Jurkat, Clone E6-1 (cell line): Measurements from ENCODE around the gene HAPSTR1.
"Not testable (repeated sequence)": the region's sequence is repeated elsewhere in the genome, so short reads cannot be mapped to it uniquely, and the experiment has no call there.

Source experiments
- DNase-seq: peaks from one replicate; pipeline ENCODE4 v3.0.0-alpha.2; 2011; ENCODE audit warnings: low read depth, low spot score
- H3K4me3 ChIP-seq: 2 replicates; pipeline ENCODE4 v1.5.1; 2011; ENCODE audit warnings: mild to moderate bottlenecking, low read length, control low read depth, moderate library complexity

HAPSTR1 gene

DNA sequence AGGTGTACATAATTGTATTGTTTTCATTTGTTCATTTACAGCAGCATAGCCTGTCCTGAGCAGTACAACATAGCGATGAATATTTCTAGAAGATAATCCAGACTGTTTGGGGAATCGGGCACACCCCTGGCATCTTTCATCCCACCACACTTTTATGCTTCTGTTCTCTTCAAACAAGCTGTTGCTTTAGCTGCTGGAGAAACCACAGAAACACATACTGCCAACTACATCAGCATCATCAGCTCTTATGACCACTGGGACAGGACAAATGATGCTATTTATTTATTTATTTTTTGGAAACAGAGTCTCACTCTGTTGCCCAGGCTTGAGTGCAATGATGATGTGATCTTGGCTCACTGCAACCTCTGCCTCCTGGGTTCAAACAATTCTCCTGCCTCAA lies 22.6 kb upstream of the HAPSTR1 start:
- no peak for DNase-seq
- no peak overlapping the region for H3K4me3 ChIP-seq

GRCh38 chr16:9070254-9070653 lies 21.2 kb upstream of the HAPSTR1 start:
- DNase-seq: no peak
- H3K4me3 ChIP-seq: no peak overlapping the region

DNA sequence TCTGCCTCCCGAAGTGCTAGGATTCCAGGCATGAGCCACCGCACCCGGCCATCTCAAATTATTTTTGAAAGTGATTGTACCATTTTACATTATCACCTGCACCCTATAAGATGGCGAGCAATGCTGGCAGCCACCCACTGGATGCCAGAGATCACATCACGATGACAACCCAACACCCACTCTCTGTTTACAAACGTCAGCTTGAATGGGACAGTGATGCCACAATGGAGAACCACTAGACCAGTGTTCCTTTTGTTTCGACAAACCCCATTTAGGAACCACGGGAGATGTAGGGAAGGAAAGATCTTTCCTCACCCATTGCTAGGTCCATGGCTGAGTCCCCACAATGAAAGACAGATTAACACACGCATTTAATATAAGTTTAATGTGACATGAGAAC lies 20.1 kb upstream of the HAPSTR1 start:
- no peak overlapping the region for H3K4me3 ChIP-seq
- DNase-seq: no peak

- DNase-seq: no peak
- no peak overlapping the region for H3K4me3 ChIP-seq
Measured at GRCh38 chr16:9072806-9073341, 18.6 kb upstream of the HAPSTR1 start.

GRCh38 chr16:9075299-9076071 lies 16.0 kb upstream of the HAPSTR1 start:
- H3K4me3 ChIP-seq: no peak overlapping the region

GRCh38 chr16:9077091-9077809 lies 14.2 kb upstream of the HAPSTR1 start:
- DNase-seq: no peak
- no peak overlapping the region for H3K4me3 ChIP-seq

More at GRCh38 chr16:9075299-9076071, 16.0 kb upstream of the HAPSTR1 start:
- DNase-seq: no peak

DNA sequence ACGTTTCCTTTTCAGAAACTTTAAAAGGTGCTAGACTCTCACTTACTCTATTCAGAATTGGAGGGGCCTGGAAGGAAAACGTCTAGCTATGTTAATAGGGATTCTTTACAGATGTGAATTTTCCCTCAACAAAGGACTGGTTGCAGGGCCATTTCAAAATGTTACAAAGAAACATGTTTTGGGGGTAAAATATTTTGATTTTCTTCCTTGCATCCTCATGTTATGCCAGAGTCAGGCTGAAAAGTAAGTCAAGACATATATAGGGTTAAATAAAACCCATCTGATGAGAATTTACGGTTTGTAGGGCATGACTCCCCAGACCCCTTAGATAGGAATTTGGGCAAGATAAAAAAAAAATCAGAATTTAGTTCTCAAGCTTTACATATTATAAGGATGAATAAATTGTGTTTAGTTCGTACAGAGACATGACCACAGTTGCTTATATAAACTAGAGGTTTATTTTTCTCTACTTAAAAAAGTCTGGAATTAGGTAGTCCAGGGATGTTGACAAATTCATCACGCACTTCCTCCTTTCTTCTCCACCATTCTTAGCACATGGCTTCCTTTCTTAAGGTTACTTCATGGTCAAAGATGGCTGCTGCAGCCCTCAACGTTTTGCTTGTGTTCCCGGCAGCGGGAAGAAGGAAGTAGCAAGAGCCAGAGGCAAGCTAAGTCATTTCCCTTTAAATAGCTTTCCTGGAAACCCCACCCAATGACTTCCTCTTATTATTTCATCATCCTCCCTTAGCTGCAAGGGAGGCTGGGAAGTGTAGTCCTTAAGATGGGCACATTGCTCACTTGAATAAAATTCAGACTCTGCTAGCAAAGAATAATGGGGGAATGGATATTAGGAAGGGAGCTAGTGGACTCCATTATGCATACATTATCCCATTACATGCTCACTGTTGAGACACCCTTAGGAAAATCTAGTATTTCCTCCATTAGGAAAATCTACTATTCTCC lies 12.7 kb upstream of the HAPSTR1 start:
- peak; percentile 53 for DNase-seq
- not testable (repeated sequence) for H3K4me3 ChIP-seq

DNA sequence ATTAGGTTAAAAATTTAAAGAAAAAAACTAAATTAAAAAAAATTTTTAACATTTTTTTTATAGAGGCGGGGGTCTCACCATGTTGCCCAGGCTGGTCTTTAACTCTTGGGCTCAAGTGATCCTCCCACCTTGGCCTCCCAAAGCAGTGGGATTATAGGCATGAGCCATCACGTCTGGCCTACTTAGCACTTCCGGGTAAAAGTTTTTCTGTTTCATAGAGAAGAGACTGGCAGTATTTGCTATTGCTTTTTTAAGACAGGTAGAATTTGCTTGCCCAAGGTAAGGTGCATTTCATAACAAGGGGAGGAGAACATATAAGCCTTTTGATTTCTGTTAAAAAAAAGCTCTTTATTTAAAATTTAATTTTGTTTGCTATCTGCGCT lies 12.0 kb upstream of the HAPSTR1 start:
- DNase-seq: no peak
- H3K4me3 ChIP-seq: no peak overlapping the region

DNA sequence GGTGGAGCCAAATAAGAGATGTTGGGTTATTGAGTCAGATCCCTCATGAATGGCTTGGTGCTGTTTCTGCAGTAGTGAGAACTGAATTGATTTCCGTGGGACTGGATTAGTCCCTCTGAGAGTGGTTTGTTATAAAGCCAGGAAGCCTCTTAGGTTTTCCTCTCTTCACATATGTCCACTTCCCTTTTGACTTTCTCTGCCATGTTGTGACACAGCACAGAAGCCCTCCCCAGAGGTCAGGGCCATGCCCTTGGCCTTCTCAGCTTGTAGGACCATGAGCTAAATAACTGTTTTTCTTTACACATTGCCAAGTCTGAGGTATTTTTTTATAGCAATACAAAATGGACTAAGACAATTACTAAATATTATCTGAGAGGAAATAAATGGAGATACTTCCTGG lies 10.3 kb upstream of the HAPSTR1 start:
- no peak overlapping the region for H3K4me3 ChIP-seq
- no peak for DNase-seq

DNA sequence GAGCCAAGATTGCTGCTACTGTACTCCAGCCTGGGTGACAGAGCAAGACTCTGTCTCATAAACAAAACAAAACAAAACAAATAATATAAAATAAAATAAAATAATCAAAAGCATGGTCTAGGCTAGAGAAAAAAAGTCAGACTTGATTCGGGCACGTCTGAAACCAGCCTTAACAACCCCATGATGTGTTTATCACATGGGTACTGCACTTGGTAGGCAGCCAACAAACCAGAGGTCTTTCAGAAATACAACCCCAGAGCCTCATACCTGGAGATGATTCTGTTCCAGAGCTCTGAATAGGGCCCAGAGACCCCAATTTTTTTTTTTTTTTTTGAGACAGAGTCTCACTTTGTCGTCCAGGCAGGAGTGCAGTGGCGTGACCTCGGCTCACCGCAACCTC lies 9.6 kb upstream of the HAPSTR1 start:
- no peak for DNase-seq
- H3K4me3 ChIP-seq: no peak overlapping the region

GRCh38 chr16:9082422-9082821 lies 9.0 kb upstream of the HAPSTR1 start:
- no peak overlapping the region for H3K4me3 ChIP-seq
- no peak for DNase-seq

GRCh38 chr16:9087733-9088132 lies 3.7 kb upstream of the HAPSTR1 start:
- H3K4me3 ChIP-seq, DNase-seq: not testable (repeated sequence)

- no peak for DNase-seq
- H3K4me3 ChIP-seq: no peak overlapping the region
Measured at GRCh38 chr16:9088848-9089247, 2.6 kb upstream of the HAPSTR1 start.

GRCh38 chr16:9089660-9090059 lies 1.8 kb upstream of the HAPSTR1 start:
- no peak overlapping the region for H3K4me3 ChIP-seq
- no peak for DNase-seq

DNA sequence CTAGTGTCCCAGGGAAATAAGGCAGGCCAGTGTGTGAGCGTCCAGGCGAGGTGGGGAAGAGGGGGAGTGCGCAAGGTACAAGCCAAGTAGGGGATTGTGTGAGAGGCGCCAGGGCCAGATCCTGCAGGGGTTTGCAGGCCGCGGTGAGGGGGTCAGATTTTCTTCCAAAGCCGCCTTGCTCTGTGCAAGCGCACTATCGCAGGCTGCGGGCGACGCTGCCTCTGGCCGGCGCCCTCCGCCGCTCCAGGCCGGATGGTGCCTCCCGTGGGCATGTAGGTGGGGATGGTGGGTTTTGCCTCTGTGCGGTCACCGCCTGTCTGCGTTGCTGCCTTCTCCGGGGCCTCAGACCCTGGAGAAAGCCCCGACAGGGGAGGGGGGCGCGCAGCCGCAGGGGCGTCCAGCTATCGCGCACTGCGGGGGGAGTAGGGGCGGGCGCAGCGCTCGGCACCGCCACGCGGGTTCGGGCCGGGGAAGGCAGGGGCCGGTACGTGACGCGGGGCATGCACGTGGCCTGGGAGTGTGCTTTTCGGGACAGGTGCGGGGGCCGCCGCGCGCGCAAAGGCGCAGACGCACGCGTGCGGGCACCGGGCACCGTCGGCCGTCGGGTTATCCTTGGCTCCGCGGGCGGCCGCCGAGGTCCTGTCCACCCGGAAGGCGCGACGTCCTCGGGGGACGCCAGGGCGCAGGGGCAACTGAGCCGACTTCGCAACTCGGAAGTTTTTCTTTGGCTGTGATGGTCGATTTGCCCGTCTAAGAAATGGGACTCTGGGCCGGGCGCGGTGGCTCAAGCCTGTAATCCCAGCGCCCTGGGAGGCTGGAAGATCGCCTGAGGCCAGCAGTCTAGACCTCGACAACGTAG lies 1.1 kb upstream of the HAPSTR1 start:
- no peak for DNase-seq
- peak overlapping the region; percentile 68 for H3K4me3 ChIP-seq

GRCh38 chr16:9091867-9092281 lies 430 bp downstream of the HAPSTR1 start:
- DNase-seq: no peak
- H3K4me3 ChIP-seq: peak overlapping the region; percentile 70

GRCh38 chr16:9092282-9092977 lies 986 bp downstream of the HAPSTR1 start:
- DNase-seq: no peak
- peak overlapping the region; percentile 70 for H3K4me3 ChIP-seq

DNA sequence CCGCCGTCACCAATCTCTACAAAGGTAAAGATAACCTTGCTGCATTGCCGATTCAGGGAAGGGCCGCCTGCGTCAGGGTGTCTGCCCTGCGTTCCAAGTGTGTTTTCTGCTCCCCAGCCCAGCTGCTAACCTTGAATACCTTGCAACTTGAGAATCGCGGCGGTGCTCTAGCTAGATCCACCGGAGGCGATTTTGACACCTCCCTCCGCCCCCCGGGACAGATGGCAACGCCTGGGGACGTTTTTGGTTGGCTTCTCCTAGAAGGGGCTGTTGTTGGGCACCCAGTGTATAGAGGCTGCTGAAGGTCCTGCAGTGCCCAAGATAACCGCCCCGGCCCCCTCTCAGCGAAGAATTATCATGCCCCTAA lies 1.5 kb downstream of the HAPSTR1 start:
- DNase-seq: no peak
- H3K4me3 ChIP-seq: peak overlapping the region; percentile 70
